HG03064 (cell line): ENCODE data around the gene AKR1C4.
"Not testable (repeated sequence)": the region's sequence is repeated elsewhere in the genome, so short reads cannot be mapped to it uniquely, and the experiment has no call there.

Source experiments
- ATAC-seq: cut with Tn5 transposase; IDR thresholded peaks from one replicate; pipeline ENCODE4 v1.9.1; 2021; ENCODE audit warnings: low read depth; ENCODE audit not compliant: unreplicated experiment

AKR1C4 gene

DNA sequence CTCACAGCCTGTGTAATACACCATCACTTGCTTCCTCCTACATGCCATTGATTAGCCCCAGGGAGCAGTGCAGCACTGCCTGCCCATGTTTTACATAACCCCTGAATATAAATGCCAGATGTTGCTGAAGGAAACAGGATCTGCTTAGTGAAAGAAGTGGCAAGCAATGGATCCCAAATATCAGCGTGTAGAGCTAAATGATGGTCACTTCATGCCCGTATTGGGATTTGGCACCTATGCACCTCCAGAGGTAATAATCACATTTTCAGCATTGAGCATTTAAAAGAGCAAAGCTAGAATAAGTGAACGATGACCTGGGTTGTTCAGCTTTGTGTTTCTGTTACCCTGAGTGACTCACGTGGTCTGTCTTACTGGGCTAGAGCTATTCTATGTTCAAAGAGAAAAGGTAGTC is at the start of gene AKR1C4:
Gene AKR1C4 (plus strand): TSS at position 136 of the 412 bp plus-strand sequence. CDS start 31 bp downstream, at position 167.
- no peak for ATAC-seq

DNA sequence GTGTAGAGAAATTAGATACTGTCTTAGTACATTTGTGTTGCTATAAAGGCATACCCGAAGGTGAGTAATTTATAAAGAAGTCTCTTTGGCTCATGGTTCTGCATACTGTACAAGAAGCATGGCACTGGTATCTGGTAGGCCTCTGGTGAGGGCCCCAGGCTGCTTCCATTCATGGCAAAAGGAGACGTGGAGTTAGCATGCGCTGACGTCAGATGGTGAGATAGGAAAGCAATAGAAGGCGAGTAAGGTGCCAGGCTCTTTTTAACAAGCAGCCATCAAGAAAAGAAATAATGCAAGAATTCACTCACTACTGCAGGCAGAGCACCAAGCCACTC is 49.8 kb upstream of the AKR1C4 start:
- no peak for ATAC-seq

DNA sequence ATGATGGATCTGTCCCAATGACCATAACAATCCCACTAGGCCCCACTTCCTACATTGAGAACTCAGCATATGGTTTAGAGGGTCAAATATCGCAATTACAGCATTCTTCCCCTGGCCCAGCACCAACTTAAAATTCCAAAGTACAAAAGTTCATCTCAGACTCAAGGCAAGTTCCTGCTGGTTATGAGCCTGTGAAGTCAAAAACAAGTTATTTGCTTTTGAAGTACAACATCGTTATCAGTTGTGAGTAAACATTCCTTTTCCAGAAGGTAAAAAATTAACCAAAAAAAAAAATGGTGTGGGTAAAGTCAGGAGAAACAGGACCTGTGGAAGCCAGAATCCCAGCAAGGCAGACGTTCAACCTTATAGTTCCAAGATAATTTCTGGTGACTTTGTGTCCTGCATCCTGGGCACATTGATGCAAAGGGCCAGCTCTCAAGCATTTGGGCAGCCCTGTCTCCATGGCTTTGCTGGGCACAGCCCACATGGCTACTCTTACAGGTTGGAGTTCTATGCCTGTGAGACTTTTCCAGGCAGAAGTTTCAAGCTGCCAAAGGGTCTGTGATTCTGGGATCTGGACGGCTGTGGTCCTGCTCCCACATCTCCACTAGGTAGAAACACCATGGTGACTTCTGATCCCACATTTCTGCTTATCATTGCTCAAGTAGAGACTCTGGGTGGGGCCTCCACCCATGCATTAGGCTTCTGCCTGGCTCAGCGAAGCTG is 49.2 kb upstream of the AKR1C4 start:
- ATAC-seq = no peak

DNA sequence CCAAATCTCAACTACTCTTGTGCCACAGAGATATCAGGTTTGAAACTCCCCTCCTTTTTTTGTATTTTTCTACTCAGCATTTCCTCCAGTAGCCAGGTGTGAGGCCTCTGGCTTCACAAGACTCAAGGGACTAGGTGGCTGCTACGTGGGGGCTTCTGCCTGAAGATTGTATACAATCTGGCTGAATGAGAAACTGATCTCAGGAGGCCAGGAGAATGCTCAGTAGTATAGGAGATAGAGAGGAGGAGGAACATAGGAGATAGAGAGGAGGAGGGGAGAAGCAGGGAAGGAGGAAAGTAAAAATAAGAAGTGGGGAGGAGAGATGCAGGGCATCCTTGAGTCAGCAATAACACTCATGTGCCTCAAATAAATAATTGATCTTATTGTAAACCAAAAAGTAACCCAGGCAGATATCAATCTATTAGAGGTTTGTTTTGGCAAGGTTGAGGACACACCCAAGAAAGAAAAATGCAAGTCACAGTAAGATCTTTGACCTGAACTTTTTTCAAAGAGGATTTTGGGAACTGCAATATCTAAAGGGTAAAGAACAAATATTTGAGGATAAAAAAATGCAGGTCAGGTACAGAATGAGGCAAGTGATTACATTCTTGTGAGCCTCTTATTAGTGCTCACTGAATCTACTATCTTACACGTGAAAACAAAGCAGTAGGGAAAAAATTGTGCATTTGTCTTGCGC is 48.5 kb upstream of the AKR1C4 start:
- no peak for ATAC-seq

DNA sequence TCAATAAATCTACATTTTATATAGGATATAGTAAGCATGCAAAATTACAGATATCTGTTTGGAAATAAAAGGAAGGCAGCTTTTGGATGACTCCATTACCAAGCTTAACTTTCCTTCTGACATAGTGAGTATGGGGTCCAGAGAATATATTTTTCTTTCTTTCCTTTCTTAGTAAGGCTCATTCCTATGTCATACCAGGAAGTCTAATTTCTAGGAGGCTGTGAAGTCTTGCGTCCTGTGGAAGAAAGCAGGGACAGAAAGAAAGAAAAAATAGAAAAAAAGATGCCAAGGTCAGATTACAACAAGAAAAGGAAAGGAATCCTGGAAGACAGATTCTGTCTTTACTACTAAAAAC is 48.0 kb upstream of the AKR1C4 start:
- ATAC-seq = no peak

DNA sequence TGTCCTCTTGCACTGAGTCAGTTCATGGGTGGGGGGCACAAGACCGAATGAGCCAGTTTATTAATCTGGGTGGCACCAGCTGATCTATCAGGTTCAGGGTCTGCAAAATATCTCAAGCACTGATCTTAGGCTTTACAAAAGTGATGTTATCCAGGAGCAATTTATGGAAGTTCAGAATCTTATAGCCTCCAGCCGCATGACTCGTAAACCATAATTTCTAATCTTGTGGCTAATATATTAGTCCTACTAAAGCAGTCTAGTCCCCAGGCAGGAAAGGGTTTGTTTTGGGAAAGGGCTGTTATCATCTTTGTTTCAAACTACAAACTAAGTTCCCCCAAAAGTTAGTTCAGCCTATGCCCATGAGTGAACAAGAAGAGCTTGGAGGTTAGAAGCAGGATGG is 45.6 kb upstream of the AKR1C4 start:
- ATAC-seq = no peak

DNA sequence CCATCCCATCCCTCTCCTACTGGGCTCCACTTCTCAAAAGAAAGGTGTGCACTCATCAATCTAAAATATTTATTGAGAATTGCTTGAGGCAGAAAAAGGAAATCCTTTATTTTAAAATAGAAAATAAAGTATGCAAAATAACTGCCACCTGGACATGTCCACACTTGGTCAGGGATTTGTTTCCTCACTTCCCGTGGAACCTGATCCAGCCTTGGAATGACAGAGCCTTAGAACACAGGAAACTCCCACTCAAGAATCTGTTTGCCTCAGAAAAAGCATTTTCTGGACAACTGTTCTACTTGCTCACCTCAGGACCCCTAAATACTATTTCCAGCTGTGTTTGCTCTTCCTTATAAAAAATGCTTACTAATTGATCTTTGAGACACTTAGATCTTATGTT is 40.7 kb upstream of the AKR1C4 start:
- ATAC-seq = no peak

DNA sequence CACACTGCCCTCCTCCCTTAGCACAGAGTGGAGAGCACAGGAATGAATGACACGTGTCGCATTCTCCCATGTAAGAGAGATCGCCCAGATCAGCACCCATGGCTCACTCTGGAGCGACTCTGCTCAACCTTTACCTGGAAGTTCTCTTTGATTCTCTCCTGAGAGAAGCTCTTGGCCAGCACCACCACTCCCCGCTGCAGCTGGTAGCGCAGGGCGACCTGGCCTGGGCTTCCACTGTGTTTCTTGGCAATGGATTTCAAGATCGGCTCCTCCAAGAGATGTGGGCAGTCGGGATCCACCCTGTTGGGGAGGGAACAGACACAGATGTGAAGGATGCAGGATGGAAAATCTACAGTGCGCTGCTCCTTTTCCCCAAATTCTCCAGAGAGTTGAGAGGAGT is 39.1 kb upstream of the AKR1C4 start:
- ATAC-seq = no peak

DNA sequence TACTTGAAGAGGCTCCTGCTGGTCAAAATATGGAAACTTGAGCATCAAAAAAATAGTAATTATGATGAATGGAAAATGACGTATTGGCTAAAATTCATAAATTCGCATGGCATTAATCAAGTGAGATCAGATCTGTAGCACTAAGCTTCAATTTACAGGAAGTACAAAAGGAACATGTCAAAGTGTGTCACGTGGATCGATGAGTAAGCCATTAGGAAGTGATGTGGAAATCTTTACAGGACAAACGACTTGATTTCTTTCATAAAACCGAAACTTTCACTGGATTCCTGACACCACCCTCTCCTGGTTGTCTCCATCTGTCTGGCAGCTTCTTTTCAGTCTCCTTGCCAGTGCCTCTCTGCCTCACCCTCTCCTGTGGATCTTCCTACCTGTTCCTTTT is 37.5 kb upstream of the AKR1C4 start:
- ATAC-seq = no peak

DNA sequence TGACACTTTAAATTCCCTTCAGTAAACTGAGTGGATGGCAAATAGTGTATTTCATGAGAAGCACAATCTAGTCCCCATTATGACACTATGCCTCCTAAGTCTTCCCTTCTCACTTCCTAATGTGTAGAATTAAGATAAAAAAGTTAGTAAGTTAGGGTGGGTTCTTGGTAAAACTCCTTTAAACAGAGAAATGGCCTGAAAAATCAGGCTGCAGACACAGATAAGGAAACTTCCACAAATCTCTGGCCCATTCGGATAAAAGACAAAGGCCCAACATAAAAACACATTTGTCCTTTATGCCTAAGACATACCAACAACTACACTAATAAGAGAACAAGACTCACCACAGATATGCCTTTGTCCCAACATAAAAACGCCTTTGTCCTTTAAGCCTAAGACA is 33.1 kb upstream of the AKR1C4 start:
- ATAC-seq = no peak

DNA sequence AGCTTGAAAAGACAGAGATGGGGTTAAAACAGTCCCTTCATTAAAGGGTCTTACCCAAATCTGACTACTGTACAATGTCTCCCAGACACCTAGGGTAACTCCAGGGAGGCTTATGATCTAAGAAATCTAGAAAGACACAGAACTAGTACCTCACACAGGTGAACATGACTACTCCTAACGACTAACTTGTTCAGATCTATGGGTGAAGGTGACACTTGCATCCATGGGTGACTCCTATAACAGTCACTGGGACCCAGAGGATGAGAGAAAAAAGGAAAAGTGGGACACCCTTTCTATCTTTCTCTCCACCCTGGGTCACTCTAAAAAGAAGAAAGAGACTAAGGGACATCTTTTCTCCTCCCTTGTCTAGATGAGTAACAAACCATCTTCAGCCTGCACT is 30.9 kb upstream of the AKR1C4 start:
- no peak for ATAC-seq

DNA sequence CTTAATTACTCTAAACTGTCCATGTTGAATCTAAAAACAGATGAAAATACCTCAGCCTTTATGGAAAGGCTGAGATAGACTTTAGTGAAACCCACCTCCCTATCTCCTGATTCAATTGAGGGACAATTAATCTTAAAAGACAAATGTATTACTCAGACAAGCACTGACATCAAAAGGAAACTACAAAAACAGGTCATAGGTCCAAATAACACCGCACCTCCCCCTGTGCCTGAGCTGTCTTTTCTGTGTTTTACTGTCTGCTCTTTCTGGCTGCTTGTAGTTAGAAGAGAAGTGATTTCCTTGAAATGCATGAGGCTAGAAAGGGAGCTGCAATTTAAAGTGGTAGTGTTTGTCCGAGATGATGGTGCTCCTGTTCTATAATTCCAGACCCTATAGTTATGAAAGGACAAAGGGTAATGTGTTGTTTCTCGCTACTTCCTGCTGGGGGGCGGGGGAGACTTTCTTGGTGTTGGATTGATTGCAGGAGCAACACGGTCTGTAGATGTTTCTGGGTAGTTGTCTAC is 27.7 kb upstream of the AKR1C4 start:
- no peak for ATAC-seq

DNA sequence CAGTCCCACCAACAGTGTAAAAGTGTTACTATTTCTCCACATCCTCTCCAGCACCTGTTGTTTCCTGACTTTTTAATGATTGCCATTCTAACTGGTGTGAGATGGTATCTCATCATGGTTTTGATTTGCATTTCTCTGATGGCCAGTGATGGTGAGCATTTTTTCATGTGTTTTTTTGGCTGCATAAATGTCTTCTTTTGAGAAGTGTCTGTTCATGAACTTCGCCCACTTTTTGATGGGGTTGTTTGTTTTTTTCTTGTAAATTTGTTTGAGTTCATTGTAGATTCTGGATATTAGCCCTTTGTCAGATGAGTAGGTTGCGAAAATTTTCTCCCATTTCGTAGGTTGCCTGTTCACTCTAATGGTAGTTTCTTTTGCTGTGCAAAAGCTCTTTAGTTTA is 21.1 kb upstream of the AKR1C4 start:
- ATAC-seq = not testable (repeated sequence)

DNA sequence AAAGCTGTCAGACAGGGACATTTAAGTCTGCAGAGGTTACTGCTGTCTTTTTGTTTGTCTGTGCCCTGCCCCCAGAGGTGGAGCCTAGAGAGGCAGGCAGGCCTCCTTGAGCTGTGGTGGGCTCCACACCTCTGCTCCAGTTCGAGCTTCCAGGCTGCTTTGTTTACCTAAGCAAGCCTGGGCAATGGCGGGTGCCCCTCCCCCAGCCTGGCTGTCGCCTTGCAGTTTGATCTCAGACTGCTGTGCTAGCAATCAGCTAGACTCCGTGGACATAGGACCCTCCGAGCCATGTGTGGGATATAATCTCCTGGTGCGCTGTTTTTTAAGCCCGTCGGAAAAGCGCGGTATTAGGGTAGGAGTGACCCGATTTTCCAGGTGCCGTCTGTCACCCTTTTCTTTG is 16.1 kb upstream of the AKR1C4 start:
- not testable (repeated sequence) for ATAC-seq

DNA sequence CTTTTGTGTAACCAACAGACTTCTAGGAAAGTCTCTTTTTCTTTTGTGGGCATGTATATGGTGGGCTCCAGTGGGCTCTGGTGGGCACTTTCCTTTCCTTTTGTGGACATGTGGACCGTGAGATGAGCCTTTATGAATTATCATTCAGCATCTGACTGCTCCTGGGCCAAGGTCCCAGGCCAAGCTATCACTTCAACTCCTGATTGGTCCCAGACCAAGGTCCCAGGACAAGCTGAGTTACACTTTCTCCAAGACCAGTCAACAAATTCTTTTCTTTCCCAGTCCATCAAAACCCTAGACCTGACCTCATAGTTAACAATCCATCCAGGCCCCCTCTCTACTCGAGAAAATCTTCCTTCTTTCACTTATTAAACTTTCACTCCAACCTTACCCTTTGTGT is 12.7 kb upstream of the AKR1C4 start:
- no peak for ATAC-seq

DNA sequence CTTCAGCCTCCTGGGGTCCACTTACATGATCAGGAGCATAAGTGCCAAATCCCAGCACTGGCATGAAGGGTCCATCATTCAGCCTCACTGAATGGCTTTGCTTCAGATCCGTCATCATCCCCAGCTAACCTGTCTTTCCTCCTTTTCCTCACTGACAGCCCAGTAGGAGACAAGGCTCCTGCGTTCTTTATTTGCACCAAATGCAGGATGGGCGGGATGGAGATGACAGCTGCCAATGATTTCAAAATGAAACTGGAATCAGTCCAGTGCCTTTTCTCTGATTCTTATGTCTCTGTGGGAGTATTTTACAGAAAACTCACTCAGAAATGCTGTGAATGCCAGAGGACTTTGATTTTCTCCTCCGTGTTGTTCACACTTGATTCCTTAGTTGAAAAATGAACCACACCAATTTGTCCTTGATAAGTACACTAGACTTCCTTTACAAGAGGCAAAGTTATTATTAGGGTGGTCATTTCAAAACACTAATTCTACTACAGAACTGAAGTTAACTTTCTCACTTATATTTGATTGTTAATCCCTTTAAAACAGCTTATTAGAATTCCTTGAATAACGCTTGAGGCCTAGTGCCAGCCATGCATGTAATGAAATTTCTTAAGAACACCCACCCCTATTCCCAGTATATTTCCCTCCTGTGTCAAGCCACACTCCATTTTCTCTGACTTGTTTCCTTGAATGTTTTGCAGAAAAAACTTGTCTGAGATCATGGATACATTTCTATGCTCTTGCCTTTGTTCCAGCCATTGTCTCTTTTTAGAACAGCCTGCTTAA is 11.5 kb upstream of the AKR1C4 start, which contains the start of gene AKR1C8:
Gene AKR1C8 (minus strand): TSS at position 164 of the 789 bp plus-strand sequence. CDS start 46 bp downstream, at position 118.
- ATAC-seq = no peak

DNA sequence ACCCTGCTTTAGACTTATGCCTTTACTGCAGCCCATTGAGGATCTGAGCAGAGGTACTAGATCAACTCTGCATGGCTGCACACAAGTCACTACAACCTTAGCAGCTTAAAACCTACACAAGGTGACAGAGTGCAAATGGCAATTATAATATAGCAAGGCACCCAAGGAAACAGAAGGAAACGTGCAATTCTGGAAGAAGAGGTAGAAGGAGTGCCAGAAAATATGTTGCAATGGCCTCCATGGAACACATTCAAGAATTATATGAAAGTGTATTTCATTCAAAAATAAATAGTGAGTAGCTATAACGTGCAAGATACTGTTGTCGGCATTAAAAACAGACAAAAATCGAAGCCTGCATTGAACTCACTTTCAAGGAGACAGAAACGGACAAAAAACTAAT is 8.8 kb upstream of the AKR1C4 start:
- no peak for ATAC-seq

DNA sequence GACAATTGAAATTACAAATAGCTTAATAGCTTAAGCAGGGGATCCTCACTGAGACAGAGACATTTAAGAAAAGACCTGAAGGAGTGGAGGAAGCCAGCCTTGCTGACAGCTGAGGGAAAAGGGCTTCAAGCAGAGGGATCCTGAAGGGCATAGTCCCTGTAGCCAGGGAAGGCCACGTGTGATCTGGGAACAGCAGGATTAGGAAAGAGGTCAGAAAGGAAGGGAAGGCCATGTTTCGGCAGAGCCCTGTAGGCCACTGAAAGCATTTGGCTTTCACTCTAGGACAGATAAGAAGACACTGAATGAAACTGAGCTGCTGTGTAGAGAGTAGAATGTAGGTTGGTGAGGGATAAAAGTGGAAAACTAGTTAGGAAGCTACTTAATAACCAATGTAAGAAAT is 8.3 kb upstream of the AKR1C4 start:
- ATAC-seq = no peak

DNA sequence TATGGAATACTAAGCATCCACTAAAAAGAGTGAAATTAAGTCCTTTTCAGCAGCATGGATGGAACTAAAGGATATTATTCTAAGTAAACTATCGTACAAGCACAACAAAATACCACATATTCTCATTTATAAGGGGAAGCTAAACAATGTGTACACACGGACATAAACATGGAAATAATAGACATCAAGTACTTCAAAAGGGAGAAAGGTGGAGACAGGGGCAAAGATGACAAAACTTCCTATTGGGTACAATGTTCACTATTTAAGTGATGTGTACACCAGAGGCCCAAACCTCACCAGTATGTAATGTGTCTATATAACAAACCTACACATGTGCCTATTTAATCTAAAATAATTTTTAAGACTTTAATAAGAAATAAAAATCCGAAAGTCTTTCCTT is 2.2 kb upstream of the AKR1C4 start:
- ATAC-seq = no peak

DNA sequence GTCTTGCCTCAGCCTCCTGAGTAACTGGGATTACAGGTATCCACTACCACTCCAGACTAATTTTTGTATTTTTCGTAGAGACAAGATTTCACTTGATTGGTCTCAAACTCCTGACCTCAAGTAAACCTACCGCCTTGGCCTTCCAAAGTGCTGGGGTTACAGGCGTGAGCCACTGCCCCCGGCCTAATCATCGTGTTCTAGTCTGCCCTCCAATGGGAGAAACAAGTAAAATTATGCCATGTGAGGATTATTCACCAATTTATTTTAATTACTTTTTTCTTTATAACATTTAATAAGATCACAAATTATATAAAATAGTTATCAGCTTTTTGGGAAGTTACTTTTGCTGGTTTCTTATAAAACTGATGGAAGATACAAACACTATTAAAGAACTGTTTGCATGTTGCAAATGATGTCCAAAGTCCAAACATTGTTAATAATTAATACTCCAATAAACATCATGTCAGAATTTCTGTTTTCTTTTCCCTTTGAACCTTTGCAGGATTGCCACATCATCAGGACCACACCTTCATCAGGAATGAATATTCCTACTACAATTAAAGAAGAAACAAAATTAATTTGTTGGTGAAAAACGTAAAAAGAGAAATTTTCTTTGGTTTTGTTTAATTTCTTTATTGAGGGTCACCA is 786 bp upstream of the AKR1C4 start:
- ATAC-seq = no peak

DNA sequence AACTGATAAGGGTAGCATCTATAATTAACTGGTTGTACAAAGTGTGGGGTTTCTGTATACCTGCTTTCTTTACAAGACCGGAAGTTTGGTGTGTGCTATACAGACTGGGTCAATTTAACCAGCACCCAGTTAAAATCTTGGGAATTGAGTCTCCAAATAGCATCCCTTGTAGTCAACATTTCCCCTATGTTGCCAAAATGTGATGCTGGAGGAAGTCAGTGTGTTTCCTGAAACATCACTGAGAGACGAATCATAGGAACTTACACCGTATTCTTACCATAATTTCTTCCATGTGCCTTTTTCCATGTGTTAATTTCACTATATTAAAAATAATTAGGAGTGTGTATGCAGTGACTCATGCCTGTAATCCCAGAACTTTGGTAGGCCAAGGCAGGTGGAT is 1.7 kb downstream of the AKR1C4 start:
- ATAC-seq = no peak
